Stimulated activated CD4-positive, alpha-beta T cell treated with anti-CD3 and anti-CD28 coated beads, Interleukin-4, amount 100 ng/mL, for 4 hours (primary cell): Measurements from ENCODE around the gene SLC35B4.

Source experiments
- DNase-seq, 2 experiments: peaks; one replicate each; pipeline ENCODE4 v3.0.0-alpha.2; 2020

Gene SLC35B4

GRCh38 chr7:134289423-134289822, 27.3 kb downstream of the SLC35B4 start:
- DNase-seq: no peak

DNA sequence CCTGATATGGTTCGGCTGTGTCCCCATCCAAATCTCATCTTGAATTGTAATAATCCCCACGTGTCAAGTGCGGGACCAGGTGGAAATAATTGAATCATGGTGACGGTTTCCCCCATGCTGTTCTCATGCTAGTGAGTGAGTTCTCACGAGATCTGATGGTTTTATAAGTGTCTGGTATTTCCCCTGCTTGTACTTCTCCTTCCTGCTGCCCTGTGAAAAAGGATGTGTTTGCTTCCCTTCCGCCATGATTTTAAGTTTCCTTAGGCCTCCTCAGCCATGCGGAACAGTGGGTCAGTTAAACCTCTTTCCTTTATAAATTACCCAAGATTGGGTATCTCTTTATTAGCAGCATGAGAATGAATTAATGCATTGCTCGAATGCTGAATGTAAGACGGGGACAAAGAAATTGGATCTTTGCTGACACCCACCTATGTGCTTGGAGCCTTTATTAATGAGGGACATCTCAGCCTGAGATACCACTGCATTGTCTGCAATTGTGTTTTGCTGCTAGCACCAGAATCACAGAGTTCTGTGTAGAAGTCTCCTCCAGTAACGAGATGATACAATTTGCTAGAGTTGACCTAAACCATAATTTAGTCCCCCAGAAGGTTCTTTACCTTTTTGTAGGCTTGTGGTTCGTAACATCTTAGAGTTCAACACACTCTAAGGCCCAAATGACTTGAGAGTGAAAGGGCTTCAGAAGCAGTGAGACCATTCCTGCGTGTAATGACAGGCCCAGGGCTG, 28.6 kb downstream of the SLC35B4 start:
- DNase-seq: no peak

DNA sequence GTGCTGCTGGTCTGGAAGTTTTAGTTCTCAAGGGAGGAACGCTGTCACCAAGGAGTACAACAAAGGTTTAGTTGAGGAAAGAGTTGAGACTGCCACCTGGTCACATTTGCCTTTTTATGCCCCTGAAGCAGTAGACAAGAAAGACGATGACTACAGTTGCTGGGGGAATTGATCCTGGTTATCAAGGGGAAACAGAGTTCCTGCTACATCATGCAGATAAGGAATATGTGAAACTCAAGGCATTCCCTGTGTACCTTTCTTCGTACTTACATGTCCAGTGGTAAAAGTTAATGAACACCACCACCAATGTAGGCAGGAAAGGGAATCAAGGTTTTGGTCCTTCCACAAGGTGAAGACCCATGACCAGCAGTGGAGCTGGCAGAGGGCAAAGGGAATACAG, 31.8 kb downstream of the SLC35B4 start:
- DNase-seq: no peak

GRCh38 chr7:134284011-134284410, 32.7 kb downstream of the SLC35B4 start:
- DNase-seq: no peak

DNA sequence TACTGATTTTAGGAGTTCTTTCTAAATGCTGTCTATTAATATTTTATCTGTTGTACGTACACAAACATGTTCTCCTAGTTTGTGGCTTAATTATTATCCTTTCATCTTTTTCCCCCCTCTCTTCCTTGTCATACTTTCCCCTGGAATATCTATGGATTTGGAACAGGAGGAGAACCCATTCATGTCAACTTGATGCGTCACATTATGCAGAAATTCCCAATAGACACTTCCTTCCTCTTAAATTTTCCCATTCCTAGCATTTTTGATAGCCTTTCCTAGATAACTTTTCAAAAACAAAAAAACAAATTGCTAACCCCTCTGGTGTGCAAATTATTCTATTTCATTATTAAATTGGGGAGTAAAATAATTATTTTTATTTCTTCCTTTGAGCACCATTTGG, 36.2 kb downstream of the SLC35B4 start:
- DNase-seq: no peak

DNA sequence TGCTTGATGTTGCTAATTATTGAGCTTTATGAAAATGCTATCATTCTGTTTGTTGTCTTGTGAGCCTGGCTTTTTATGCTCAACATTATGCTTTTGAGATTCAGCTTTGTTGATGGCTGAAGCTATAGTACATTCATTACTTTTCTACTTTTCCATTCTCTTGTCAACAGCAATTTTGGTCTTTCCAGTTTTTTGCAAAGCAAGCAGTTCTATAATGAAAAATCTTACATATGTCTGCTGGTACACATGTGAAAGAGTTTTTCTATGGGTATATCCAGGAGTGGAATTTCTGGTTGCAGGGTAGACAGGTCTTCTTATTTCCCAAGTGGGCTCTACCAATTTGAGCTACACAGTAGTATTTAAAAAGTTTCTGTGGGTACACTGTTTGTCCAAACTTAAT, 36.8 kb downstream of the SLC35B4 start:
- DNase-seq: no peak

DNA sequence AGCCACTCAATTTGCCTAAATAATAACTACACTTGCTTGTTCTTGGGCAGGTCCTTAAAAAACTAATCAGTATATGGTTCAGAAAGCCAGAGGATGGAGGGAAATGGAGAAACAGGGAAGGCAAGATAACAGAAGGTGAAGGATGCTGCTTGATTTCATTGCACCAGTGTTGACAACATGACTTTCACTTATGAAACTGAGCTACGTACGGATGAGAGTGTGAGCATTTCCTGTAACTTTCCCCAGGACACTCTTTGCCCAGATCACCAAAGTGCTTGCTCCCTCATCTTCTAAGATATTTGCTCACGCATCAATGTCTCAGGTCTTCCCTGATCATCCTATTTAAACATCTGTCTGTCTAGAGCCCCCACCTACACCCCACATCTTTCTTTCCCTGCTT, 37.4 kb downstream of the SLC35B4 start:
- DNase-seq: no peak

- no peak for DNase-seq
Measured at GRCh38 chr7:134278502-134279153, 38.1 kb downstream of the SLC35B4 start.

DNA sequence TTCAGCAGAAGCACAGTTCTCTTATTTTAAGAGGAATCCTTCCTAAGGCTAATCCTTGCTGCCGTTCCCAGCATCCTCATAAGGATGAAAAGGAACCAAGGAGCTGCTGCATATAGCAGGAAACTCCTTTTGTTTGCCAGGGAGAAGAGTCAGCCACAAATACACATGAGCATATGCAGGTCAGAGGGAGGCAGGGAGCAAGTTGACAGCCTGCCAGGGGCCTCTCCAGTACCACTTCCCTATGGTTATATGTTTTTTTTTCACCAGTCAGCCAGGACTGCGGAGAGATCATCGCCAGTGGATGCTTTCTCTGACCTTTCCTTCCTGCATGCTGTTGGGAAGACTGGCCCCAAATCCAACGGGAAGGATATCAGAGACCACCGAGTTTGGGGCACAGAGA, 39.8 kb downstream of the SLC35B4 start:
- no peak for DNase-seq

DNA sequence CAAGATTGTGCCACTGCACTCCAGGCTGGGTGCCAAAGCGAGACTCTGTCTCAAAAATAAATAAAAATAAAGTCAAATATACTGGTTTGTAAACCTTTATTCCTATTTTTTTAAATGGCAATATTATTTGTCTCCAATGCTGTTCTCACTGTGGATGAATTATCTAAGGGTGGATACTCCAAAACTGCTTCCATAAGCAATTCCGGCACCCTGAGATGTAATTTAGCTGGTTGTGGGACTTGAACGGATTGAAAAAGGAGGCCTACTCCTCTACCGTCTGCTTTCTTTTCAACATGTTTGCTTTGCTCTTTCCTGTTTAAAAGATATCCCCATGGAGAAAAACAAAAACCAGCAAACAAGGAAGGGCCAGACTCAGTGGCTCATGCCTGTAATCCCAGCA, 54.4 kb downstream of the SLC35B4 start:
- DNase-seq: no peak

DNA sequence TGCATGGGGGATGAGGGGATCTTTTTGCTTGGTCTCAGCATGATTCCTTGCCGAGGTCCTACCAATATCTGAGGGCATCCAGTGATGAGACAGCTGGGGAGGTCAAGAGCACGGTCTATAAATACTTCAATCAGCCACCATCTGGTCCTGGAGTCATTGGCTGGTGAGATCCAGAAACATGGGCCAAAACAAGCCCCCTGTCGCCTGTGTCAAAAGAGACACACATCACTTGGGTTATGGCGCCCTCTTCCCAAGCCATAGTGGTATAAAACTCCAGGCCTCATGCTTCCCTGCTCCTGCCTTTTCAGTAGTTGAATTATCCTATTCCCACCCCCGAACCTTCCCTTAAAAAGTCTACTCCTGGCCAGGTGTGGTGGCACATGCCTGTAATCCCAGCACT, 60.9 kb downstream of the SLC35B4 start:
- no peak for DNase-seq

DNA sequence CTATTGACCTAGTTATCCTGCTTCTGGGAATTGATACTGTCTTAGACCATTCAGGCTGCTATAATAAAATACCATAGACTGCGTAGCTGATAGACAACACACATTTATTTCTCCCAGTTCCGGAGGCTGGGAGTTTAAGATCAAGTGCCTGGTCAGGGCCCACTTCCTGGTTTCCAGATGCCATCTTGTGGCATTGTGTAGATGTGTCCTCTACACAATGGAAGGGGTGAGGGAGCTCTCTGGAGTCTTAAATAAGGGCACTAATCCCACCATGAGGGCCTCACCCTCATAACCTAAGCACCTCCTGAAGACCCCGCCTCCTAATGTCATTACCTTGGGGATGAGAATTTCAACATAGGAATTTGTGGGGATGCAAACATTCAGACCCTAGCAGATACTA, 62.4 kb downstream of the SLC35B4 start:
- no peak for DNase-seq

DNA sequence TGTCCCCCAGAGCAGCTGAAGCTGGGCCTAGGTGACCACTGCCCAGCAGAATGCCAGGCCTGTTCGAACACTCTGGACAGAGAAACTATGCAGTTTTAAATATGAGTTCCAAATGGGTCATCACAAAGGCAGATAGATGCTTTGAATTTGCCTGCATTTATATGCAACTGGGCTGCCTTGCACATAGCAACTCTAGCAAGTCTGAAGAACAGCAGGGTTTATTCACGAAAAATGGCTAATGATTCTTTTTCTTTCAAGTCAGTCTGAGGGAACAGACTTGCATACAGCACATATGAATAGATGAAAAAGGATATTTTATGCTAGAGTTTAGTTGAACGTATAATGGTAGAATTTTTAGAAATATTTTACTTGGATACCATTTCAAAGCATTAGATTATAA, 68.5 kb downstream of the SLC35B4 start:
- no peak for DNase-seq

DNA sequence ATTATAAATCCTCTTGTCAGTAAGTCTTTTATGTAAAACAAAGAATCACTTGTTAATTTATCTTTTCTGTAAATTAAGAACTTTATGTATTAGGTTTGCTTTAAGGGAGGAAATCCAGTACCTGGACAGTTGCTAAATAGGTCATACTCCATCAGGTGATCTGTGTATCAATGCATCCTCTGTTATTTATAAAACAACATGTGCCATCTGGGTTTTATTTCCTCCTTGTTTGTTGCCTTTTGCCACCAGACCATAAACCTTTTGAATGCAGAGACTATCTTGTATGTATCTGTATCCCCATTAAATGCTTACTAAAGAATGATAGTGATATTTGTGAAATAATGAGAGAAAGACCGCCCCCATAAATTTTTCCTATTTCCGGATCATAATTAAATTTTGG, 70.0 kb downstream of the SLC35B4 start:
- DNase-seq: no peak

GRCh38 chr7:134246347-134246746, 70.4 kb downstream of the SLC35B4 start:
- DNase-seq: no peak

GRCh38 chr7:134245253-134245652, 71.5 kb downstream of the SLC35B4 start:
- DNase-seq: no peak
